HCT116 (cell line): ENCODE data around the gene CCDC14. TPM values are rescaled to one million over a fixed set of nuclear protein-coding genes. Genes with fewer than 3 reads are reported as not detected.

ENCODE experiments used
- ATAC-seq: fragments of 200-7000 bp; cut with Tn5 transposase; 2 replicates; pipeline ENCODE4 v1.9.1; 2020; ENCODE audit warnings: mild to moderate bottlenecking, moderate library complexity
- BruUV-seq: library from RNA; stranded (reverse); fragments of 400-500 nt; replicated peaks from 2 replicates; lab custom pipeline; 2021; lab: Mats Ljungman, UMichigan
- CTCF ChIA-PET: fragments of 300-600 bp; sonication (Branson Sonifier 250); formaldehyde crosslinking; loops from one replicate; lab custom pipeline; 2021; ENCODE audit warnings: antibody characterized with exemption; lab: Charles Lee
- POLR2A ChIA-PET: fragments of 300-600, 350-600 bp; sonication (Branson Sonifier 250); formaldehyde crosslinking; loops from one replicate; lab custom pipeline; 2021; ENCODE audit warnings: antibody characterized with exemption; lab: Charles Lee
- RAD21 ChIA-PET, 2 experiments: fragments of 300-600 bp; sonication (Branson Sonifier 250); formaldehyde crosslinking; loops; one replicate each; lab custom pipeline; 2023; ENCODE audit warnings: low total read pairs in 2 of 2; ENCODE audit not compliant: uncharacterized antibody in 2 of 2, unreplicated experiment in 2 of 2, low non-redundant PET in 1 of 2; lab: Charles Lee
- DNase-seq: peaks from one replicate; pipeline ENCODE4 v3.0.0-alpha.2; 2010; ENCODE audit warnings: low read depth, low spot score
- H2AFZ ChIP-seq: fragments of 200-600 bp; shearing (Covaris generic), sonication (generic); 2 replicates; pipeline ENCODE4 v1.6.1; 2017; ENCODE audit warnings: low read depth, mixed run types, mixed read lengths, antibody characterized with exemption, low read length; ENCODE audit not compliant: poor library complexity, severe bottlenecking
- H3K27ac ChIP-seq: 2 replicates; pipeline ENCODE4 v1.5.1; 2012; ENCODE audit warnings: low read depth, low read length
- H3K27me3 ChIP-seq: fragments of 200-600 bp; sonication (generic); 2 replicates; pipeline ENCODE4 v1.6.1; 2016; ENCODE audit warnings: mixed run types, low read length, mixed read lengths; ENCODE audit not compliant: insufficient read depth
- H3K36me3 ChIP-seq, 2 experiments: fragments of 200-500 bp in 1 of 2; fragments of 200-600 bp in 1 of 2; sonication (Bioruptor generic) in 1 of 2; sonication (generic) in 1 of 2; 2 replicates each; pipeline versions ENCODE4 v1.5.1 to v1.6.1; 2014 to 2016; ENCODE audit warnings: low read length in 2 of 2, inconsistent platforms in 1 of 2, mixed read lengths in 1 of 2, mixed run types in 1 of 2; ENCODE audit not compliant: insufficient read depth in 2 of 2, control insufficient read depth in 1 of 2
- H3K4me1 ChIP-seq, 2 experiments: fragments of 200-600 bp in 1 of 2; sonication (generic) in 1 of 2; 2 replicates each; pipeline versions ENCODE4 v1.5.1 to v1.6.1; 2012 to 2017; ENCODE audit warnings: low read length in 2 of 2, inconsistent platforms in 1 of 2, mild to moderate bottlenecking in 1 of 2, mixed read lengths in 1 of 2, mixed run types in 1 of 2, moderate library complexity in 1 of 2; ENCODE audit not compliant: insufficient read depth in 2 of 2, control insufficient read depth in 1 of 2
- H3K4me2 ChIP-seq: fragments of 200-600 bp; sonication (generic); 2 replicates; pipeline ENCODE4 v1.6.1; 2017; ENCODE audit warnings: mixed run types, low read length, mixed read lengths
- H3K4me3 ChIP-seq, 2 experiments: fragments of 200-600 bp in 1 of 2; sonication (generic) in 1 of 2; replicated peaks in 1 of 2; 2 replicates each; pipeline ENCODE4 v1.5.1; 2011 to 2016; ENCODE audit warnings: low read length in 2 of 2, control low read depth in 1 of 2, low read depth in 1 of 2, mild to moderate bottlenecking in 1 of 2, mixed read lengths in 1 of 2, mixed run types in 1 of 2
- H3K79me2 ChIP-seq: fragments of 200-600 bp; sonication (generic); 2 replicates; pipeline ENCODE4 v1.6.1; 2017; ENCODE audit warnings: mild to moderate bottlenecking, mixed run types, low read length, moderate library complexity, mixed read lengths; ENCODE audit not compliant: insufficient read depth
- H3K9ac ChIP-seq: fragments of 200-600 bp; sonication (generic); 2 replicates; pipeline ENCODE4 v1.6.1; 2016; ENCODE audit warnings: low read length, mixed read lengths
- H3K9me2 ChIP-seq: fragments of 200-600 bp; sonication (generic), shearing (Covaris generic); 2 replicates; pipeline ENCODE4 v1.6.1; 2017; ENCODE audit warnings: mixed run types, mild to moderate bottlenecking, moderate library complexity; ENCODE audit not compliant: insufficient read depth
- H3K9me3 ChIP-seq, 2 experiments: fragments of 200-500 bp in 1 of 2; fragments of 200-600 bp in 1 of 2; sonication (Bioruptor generic) in 1 of 2; sonication (generic) in 1 of 2; 2 replicates each; pipeline ENCODE4 v1.6.1; 2014 to 2017; ENCODE audit warnings: low read length in 2 of 2, mixed read lengths in 2 of 2, inconsistent platforms in 1 of 2, low read depth in 1 of 2, mild to moderate bottlenecking in 1 of 2, mixed run types in 1 of 2, moderate library complexity in 1 of 2; ENCODE audit not compliant: control insufficient read depth in 1 of 2, insufficient read depth in 1 of 2
- H4K20me1 ChIP-seq: fragments of 200-600 bp; sonication (generic), shearing (Covaris generic); 2 replicates; pipeline ENCODE4 v1.6.1; 2017; ENCODE audit warnings: mixed run types, mild to moderate bottlenecking, moderate library complexity; ENCODE audit not compliant: insufficient read depth
- CBX3 ChIP-seq: IDR thresholded peaks from 2 replicates; pipeline ENCODE4 v1.6.1; 2012; ENCODE audit warnings: low read depth
- CTCF ChIP-seq, 3 experiments: fragments of 200-600 bp in 1 of 3; sonication (generic) in 1 of 3; IDR thresholded peaks in 2 of 3; conservative IDR thresholded peaks in 1 of 3; 2 replicates each; pipeline ENCODE4 v1.5.1; 2012 to 2017; ENCODE audit warnings: low read depth in 2 of 3, low read length in 2 of 3, antibody characterized with exemption in 1 of 3, borderline replicate concordance in 1 of 3, control low read depth in 1 of 3, mild to moderate bottlenecking in 1 of 3, mixed read lengths in 1 of 3, mixed run types in 1 of 3, moderate library complexity in 1 of 3; ENCODE audit not compliant: insufficient read depth in 1 of 3
- FOSL1 ChIP-seq: IDR thresholded peaks from 2 replicates; pipeline ENCODE4 v1.6.1; 2012; ENCODE audit warnings: low read depth
- MAX ChIP-seq: IDR thresholded peaks from 2 replicates; pipeline ENCODE4 v1.6.1; 2012
- RAD21 ChIP-seq: IDR thresholded peaks from 2 replicates; pipeline ENCODE4 v1.6.1; 2012; ENCODE audit warnings: low read depth, mild to moderate bottlenecking
- SP1 ChIP-seq: IDR thresholded peaks from 2 replicates; pipeline ENCODE4 v1.6.1; 2012; ENCODE audit warnings: low read depth
- TCF7L2 ChIP-seq: IDR thresholded peaks from 2 replicates; pipeline ENCODE4 v1.7.0; 2011; ENCODE audit warnings: borderline replicate concordance, inconsistent platforms; ENCODE audit not compliant: insufficient read depth, insufficient read length; ENCODE audit errors: extremely low read depth
- intact Hi-C: fragments of 100-400 bp; cut with micrococcal nuclease; formaldehyde crosslinking; loops from 2 replicates; pipeline ENCODE4 v1.10.0; 2022
- total RNA-seq: library from RNA; stranded (reverse); gene quantifications from one replicate; pipeline ENCODE4 v1.2.1, GENCODE V29; 2021; ENCODE audit not compliant: unreplicated experiment
- TF ChIP-seq, protein P1 (sequence below): IDR thresholded peaks from 2 replicates; pipeline ENCODE4 v1.6.1; 2012; ENCODE audit warnings: low read depth

The CCDC14 gene
- total RNA-seq, 1 experiment from 2014 or later: 54.5 TPM

- no peak for TF ChIP-seq MAX
- TF ChIP-seq FOSL1: no peak
- TF ChIP-seq, all 23 proteins: peak for 0
Observed at GRCh38 chr3:123877965-123878364, 83.1 kb downstream of the CCDC14 start (continued).

- DNase-seq (no peak), ATAC-seq (no peak)
- TF ChIP-seq, protein P1, sequence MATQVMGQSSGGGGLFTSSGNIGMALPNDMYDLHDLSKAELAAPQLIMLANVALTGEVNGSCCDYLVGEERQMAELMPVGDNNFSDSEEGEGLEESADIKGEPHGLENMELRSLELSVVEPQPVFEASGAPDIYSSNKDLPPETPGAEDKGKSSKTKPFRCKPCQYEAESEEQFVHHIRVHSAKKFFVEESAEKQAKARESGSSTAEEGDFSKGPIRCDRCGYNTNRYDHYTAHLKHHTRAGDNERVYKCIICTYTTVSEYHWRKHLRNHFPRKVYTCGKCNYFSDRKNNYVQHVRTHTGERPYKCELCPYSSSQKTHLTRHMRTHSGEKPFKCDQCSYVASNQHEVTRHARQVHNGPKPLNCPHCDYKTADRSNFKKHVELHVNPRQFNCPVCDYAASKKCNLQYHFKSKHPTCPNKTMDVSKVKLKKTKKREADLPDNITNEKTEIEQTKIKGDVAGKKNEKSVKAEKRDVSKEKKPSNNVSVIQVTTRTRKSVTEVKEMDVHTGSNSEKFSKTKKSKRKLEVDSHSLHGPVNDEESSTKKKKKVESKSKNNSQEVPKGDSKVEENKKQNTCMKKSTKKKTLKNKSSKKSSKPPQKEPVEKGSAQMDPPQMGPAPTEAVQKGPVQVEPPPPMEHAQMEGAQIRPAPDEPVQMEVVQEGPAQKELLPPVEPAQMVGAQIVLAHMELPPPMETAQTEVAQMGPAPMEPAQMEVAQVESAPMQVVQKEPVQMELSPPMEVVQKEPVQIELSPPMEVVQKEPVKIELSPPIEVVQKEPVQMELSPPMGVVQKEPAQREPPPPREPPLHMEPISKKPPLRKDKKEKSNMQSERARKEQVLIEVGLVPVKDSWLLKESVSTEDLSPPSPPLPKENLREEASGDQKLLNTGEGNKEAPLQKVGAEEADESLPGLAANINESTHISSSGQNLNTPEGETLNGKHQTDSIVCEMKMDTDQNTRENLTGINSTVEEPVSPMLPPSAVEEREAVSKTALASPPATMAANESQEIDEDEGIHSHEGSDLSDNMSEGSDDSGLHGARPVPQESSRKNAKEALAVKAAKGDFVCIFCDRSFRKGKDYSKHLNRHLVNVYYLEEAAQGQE: no peak
- TF ChIP-seq RAD21: no peak
- TF ChIP-seq SP1: no peak
- TF ChIP-seq CTCF (IDR thresholded peaks at IDR 0.05 in 2 of 3, conservative IDR thresholded peaks at IDR 0.05 in 1 of 3; ENCODE audit: borderline replicate concordance in 1 of 3, insufficient read depth in 1 of 3, low read depth in 2 of 3, low read length in 2 of 3): no peak
- TF ChIP-seq TCF7L2: no peak
- no peak for TF ChIP-seq CBX3
- no peak overlapping the region for H3K27ac ChIP-seq
- H3K79me2 ChIP-seq: no peaks in the 10 kb centered on the region
- no peak overlapping the region for H3K4me2 ChIP-seq
- no peaks in the 10 kb centered on the region; the same call in 1 of the 2 replicates for H3K9me2 ChIP-seq
- no peaks in the 10 kb centered on the region for H3K36me3 ChIP-seq
- H2AFZ ChIP-seq: no peak overlapping the region
- no peak overlapping the region for H3K9ac ChIP-seq
- no peaks in the 10 kb centered on the region for H4K20me1 ChIP-seq
- H3K4me3 ChIP-seq: no peak overlapping the region
- RAD21 ChIA-PET: no interaction called here
- BruUV-seq: no TSS peak
- POLR2A ChIA-PET: no interaction called here
- CTCF ChIA-PET: interaction anchor here (0.9 kb wide), 1 partner anchor 9 kb away, joined by 3 read pairs; no protein-coding TSS in a partner anchor
- H3K4me1 ChIP-seq: no peaks in the 10 kb centered on the region
- H3K9me3 ChIP-seq: no peaks in the 10 kb centered on the region
- no peaks in the 10 kb centered on the region for H3K27me3 ChIP-seq
- intact Hi-C loops: loop anchor here (1.0 to 5.0 kb wide), 2 partner anchors 202 to 225 kb away; no protein-coding TSS in a partner anchor
Observed at GRCh38 chr3:123877466-123877865, 83.6 kb downstream of the CCDC14 start.
